Keratinocyte (primary cell): ENCODE measurements around the gene RBP2. TPM values are rescaled to one million over a fixed set of nuclear protein-coding genes. Genes with fewer than 3 reads are reported as not detected.

Experiments
- DNase-seq: peaks from one replicate; pipeline ENCODE4 v3.0.0-alpha.2; 2011; ENCODE audit warnings: low read depth, missing footprints, low spot score
- FAIRE-seq: peaks from 2 replicates; lab custom pipeline; 2011; peaks lifted over from hg19 to GRCh38; lab: Jason Lieb, UNC
- H2AFZ ChIP-seq: 2 replicates; pipeline ENCODE4 v1.6.0; 2012; ENCODE audit warnings: low read length, control low read depth, inconsistent platforms; ENCODE audit not compliant: control insufficient read depth
- H3K27ac ChIP-seq: 2 replicates; pipeline ENCODE4 v1.5.1; 2011; ENCODE audit warnings: low read length; ENCODE audit not compliant: control insufficient read depth, insufficient read depth
- H3K27me3 ChIP-seq: 3 replicates; pipeline ENCODE4 v1.6.0; 2011; ENCODE audit warnings: low read length; ENCODE audit not compliant: control insufficient read depth, insufficient read depth; ENCODE audit errors: extremely low read depth
- H3K36me3 ChIP-seq, 2 experiments: 2 replicates in 1 of 2; 3 replicates in 1 of 2; pipeline ENCODE4 v1.5.1; 2011; ENCODE audit warnings: low read length in 2 of 2, mild to moderate bottlenecking in 1 of 2; ENCODE audit not compliant: control insufficient read depth in 2 of 2, insufficient read depth in 2 of 2; ENCODE audit errors: extremely low read depth in 1 of 2
- H3K4me1 ChIP-seq: 3 replicates; pipeline ENCODE4 v1.5.1; 2011; ENCODE audit warnings: low read length; ENCODE audit not compliant: control insufficient read depth, insufficient read depth; ENCODE audit errors: extremely low read depth
- H3K4me2 ChIP-seq: 3 replicates; pipeline ENCODE4 v1.6.0; 2011; ENCODE audit warnings: low read depth, low read length; ENCODE audit not compliant: control insufficient read depth, insufficient read depth; ENCODE audit errors: extremely low read depth
- H3K4me3 ChIP-seq, 3 experiments: fragments of 200-600 bp in 1 of 3; sonication (generic) in 1 of 3; 2 replicates in 2 of 3; 3 replicates in 1 of 3; pipeline ENCODE4 v1.5.1; 2011 to 2016; ENCODE audit warnings: low read length in 3 of 3, mild to moderate bottlenecking in 3 of 3, control low read depth in 2 of 3, inconsistent platforms in 1 of 3, low read depth in 1 of 3, mixed read lengths in 1 of 3, mixed run types in 1 of 3, moderate library complexity in 1 of 3; ENCODE audit not compliant: control insufficient read depth in 2 of 3, insufficient read depth in 2 of 3; ENCODE audit errors: extremely low read depth in 1 of 3
- H3K79me2 ChIP-seq: 2 replicates; pipeline ENCODE4 v1.6.0; 2012; ENCODE audit warnings: low read length; ENCODE audit not compliant: control insufficient read depth, insufficient read depth
- H3K9ac ChIP-seq: 3 replicates; pipeline ENCODE4 v1.6.0; 2011; ENCODE audit warnings: low read length; ENCODE audit not compliant: control insufficient read depth, insufficient read depth; ENCODE audit errors: extremely low read depth
- H3K9me1 ChIP-seq: 3 replicates; pipeline ENCODE4 v1.6.0; 2011; ENCODE audit warnings: low read length; ENCODE audit not compliant: control insufficient read depth, insufficient read depth; ENCODE audit errors: extremely low read depth
- H3K9me3 ChIP-seq: 2 replicates; pipeline ENCODE4 v1.5.1; 2012; ENCODE audit warnings: low read depth, low read length; ENCODE audit not compliant: control insufficient read depth
- H4K20me1 ChIP-seq: 3 replicates; pipeline ENCODE4 v1.6.0; 2011; ENCODE audit warnings: low read length; ENCODE audit not compliant: control insufficient read depth, insufficient read depth; ENCODE audit errors: extremely low read depth
- CTCF ChIP-seq, 3 experiments: IDR thresholded peaks in 1 of 3; conservative IDR thresholded peaks in 1 of 3; optimal IDR thresholded peaks in 1 of 3; 2 replicates in 2 of 3; 3 replicates in 1 of 3; pipeline versions ENCODE3 to v1.5.1; 2011; ENCODE audit warnings: low read length in 3 of 3, mild to moderate bottlenecking in 3 of 3, moderate library complexity in 2 of 3, control low read depth in 1 of 3, inconsistent platforms in 1 of 3; ENCODE audit not compliant: insufficient read depth in 2 of 3; ENCODE audit errors: extremely low read depth in 1 of 3
- EZH2 ChIP-seq: IDR thresholded peaks from one replicate; pipeline ENCODE4 v1.6.1; 2012; ENCODE audit warnings: inconsistent platforms, mild to moderate bottlenecking, low read length, moderate library complexity
- dilution Hi-C: fragments of 300-500 bp; cut with MboI; formaldehyde crosslinking; loops from one replicate; pipeline ENCODE4 v1.7.0; 2020; ENCODE audit warnings: low sequenced_read_pairs; ENCODE audit not compliant: extremely low pct_ligation_motif_present
- polyA plus RNA-seq, 5 experiments: library from polyadenylated mRNA; depleted of rRNA in 3 of 5; stranded (reverse) in 3 of 5; stranded (forward) in 1 of 5; unstranded in 1 of 5; fragments of >200 nt; gene quantifications; 1 replicate in 1 of 5; 2 replicates in 3 of 5; 3 replicates in 1 of 5; pipeline versions ENCODE4 v1.2.1 to v1.2.3, GENCODE V29; 2011 to 2012; ENCODE audit warnings: missing spikeins in 2 of 5, low read depth in 1 of 5, low replicate concordance in 1 of 5

The RBP2 gene
- polyA plus RNA-seq, 1 donor (not counting 4 experiments of a cell fraction or from before 2014, with no cell fraction given): not detected

GRCh38 chr3:139450159-139450558 lies 26.2 kb downstream of the RBP2 start:
- DNase-seq: no peak
- H3K27me3 ChIP-seq: no peaks in the 10 kb centered on the region
- no peak overlapping the region for H3K9ac ChIP-seq
- H2AFZ ChIP-seq: no peak overlapping the region
- H3K79me2 ChIP-seq: no peaks in the 10 kb centered on the region
- H3K9me3 ChIP-seq: no peaks in the 10 kb centered on the region
- H4K20me1 ChIP-seq: no peaks in the 10 kb centered on the region
- H3K27ac ChIP-seq: no peak overlapping the region
- no peak for TF ChIP-seq EZH2
- TF ChIP-seq CTCF (optimal IDR thresholded peaks at IDR 0.05 in 1 of 3, IDR thresholded peaks at IDR 0.05 in 1 of 3, conservative IDR thresholded peaks at IDR 0.05 in 1 of 3; ENCODE audit: extremely low read depth in 1 of 3, insufficient read depth in 2 of 3, low read length in 3 of 3): no peak
- no peak overlapping the region for H3K4me2 ChIP-seq
- no peaks in the 10 kb centered on the region for H3K9me1 ChIP-seq
- no peaks in the 10 kb centered on the region for H3K36me3 ChIP-seq
- dilution Hi-C loops: no loop called here
- H3K4me1 ChIP-seq: no peaks in the 10 kb centered on the region
- no peak overlapping the region for H3K4me3 ChIP-seq
- FAIRE-seq: no peak

GRCh38 chr3:139449566-139449965 lies 26.8 kb downstream of the RBP2 start:
- no peaks in the 10 kb centered on the region for H3K36me3 ChIP-seq
- TF ChIP-seq EZH2 (no peak), CTCF (optimal IDR thresholded peaks at IDR 0.05 in 1 of 3, IDR thresholded peaks at IDR 0.05 in 1 of 3, conservative IDR thresholded peaks at IDR 0.05 in 1 of 3; ENCODE audit: extremely low read depth in 1 of 3, insufficient read depth in 2 of 3, low read length in 3 of 3) (no peak)
- H3K9me3 ChIP-seq: no peaks in the 10 kb centered on the region
- H3K27me3 ChIP-seq: no peaks in the 10 kb centered on the region
- no peak overlapping the region for H3K4me3 ChIP-seq
- H3K27ac ChIP-seq: no peak overlapping the region
- H2AFZ ChIP-seq: no peak overlapping the region
- dilution Hi-C loops: no loop called here
- H3K4me2 ChIP-seq: no peak overlapping the region
- no peaks in the 10 kb centered on the region for H3K4me1 ChIP-seq
- FAIRE-seq: no peak
- H3K9me1 ChIP-seq: no peaks in the 10 kb centered on the region
- DNase-seq: no peak
- H3K9ac ChIP-seq: no peak overlapping the region
- no peaks in the 10 kb centered on the region for H4K20me1 ChIP-seq
- H3K79me2 ChIP-seq: no peaks in the 10 kb centered on the region
